Muscle of arm (tissue), 12 donors: ENCODE data around the gene TACR2. TPM values are rescaled to one million over a fixed set of nuclear protein-coding genes. Genes with fewer than 3 reads are reported as not detected.
A peak's percentile ranks its signal among the peaks of the same experiment; 100 is the strongest.
"Not testable (repeated sequence)": the region's sequence is repeated elsewhere in the genome, so short reads cannot be mapped to it uniquely, and the experiment has no call there.

Experiments used
- DNase-seq: peaks from one replicate; pipeline ENCODE4 v3.0.0-alpha.2; 2013
- polyA plus RNA-seq, 12 donors: library from polyadenylated mRNA; unstranded; fragments of 120-200 nt; gene quantifications; one replicate each; pipeline ENCODE4 v1.2.1, GENCODE V29; 2013; ENCODE audit not compliant: insufficient read length in 12 of 12

The TACR2 gene
- polyA plus RNA-seq, 12 donors = 0.24 to 0.74 (median 0.54) TPM; not detected in 2

DNA sequence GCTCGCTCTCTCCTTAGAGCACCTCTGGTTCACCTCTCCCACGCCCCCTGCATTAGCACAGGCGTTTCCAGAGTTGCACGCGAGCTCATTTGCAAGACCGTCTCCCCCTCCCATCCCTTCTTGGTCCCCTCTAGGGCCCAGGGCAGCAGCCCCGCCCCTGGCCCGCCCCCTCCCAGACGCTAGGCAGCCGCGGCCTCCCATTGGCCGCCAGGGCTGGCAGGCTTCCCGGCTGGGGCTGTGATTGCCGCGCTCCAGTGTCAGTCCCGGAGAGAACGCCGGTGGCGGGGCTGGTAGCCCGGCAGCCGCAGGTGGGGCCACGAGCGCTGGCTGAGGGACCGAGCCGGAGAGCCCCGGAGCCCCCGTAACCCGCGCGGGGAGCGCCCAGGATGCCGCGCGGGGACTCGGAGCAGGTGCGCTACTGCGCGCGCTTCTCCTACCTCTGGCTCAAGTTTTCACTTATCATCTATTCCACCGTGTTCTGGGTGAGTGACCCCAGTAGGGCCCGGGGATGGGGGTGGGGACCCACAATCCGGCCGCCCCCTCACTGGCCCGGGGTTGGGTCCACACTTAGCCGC lies 34.6 kb upstream of the TACR2 start, which contains the start of gene TSPAN15:
Gene TSPAN15, plus strand, starts transcription at position 257 of the 575 bp plus-strand sequence. Its CDS starts 130 bp downstream, at position 387.
- peak; percentile 85 for DNase-seq

DNA sequence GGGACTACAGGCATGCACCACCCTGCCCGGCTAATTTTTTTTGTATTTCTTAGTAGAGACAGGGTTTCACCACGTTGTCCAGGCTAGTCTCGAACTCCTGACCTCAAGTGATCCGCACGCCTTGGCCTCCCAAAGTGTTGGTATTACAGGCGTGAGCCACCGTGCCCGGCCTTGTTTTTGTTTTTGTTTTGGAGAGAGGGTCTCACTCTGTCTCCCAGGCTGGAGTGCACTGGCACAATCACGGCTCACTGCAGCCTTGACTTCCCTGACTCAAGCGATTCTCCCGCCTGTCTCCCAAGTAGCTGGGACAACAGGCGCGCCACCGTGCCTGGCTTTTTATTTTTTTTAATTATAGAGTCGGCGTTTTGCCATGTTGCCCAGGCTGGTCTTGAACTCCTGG lies 33.7 kb upstream of the TACR2 start:
- DNase-seq = not testable (repeated sequence)

DNA sequence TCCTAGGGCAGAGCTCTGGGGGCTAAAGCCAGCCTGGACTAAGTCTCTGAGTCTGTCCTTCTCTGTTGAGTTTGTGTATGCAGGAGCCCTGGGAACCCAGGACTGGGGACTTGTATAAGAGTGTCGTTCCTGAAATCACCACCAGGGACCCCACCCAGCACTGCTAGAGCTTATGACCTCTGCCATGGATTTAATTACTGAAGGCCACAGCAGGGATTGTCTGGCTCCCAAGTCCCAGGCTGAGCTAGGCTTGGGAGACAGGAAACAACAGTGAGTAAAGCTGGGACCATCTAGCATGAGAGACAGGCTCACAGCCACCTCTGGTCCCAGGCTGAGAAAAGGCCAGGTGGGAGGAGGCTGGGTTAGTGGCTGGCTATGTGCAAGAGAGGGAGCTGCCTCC lies 33.1 kb upstream of the TACR2 start:
- no peak for DNase-seq

- no peak for DNase-seq
These were observed 30.0 kb upstream of the TACR2 start for GRCh38 chr10:69446650-69447151.

GRCh38 chr10:69446229-69446628 lies 29.5 kb upstream of the TACR2 start:
- no peak for DNase-seq

DNA sequence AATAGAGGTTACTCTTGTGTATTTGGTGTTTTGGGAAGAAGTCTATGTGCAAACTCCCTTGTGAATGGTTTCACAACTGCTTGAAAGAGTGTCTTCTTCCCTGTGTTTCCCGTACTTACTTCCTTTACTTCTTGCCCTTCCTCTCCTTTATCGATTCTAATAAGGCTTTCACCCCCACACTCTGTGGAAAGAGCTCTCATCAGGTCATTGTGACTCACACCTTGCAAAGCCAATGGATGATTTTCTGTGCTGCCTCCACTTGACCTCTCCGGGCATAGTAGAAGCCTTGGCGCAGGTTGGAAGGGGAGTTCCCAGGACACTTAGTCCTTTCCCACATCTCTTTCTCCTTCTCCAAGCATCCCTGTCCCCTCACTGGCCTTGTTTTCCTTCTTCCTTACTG lies 28.3 kb upstream of the TACR2 start:
- DNase-seq = no peak

GRCh38 chr10:69443354-69443753 lies 26.6 kb upstream of the TACR2 start:
- DNase-seq = no peak

DNA sequence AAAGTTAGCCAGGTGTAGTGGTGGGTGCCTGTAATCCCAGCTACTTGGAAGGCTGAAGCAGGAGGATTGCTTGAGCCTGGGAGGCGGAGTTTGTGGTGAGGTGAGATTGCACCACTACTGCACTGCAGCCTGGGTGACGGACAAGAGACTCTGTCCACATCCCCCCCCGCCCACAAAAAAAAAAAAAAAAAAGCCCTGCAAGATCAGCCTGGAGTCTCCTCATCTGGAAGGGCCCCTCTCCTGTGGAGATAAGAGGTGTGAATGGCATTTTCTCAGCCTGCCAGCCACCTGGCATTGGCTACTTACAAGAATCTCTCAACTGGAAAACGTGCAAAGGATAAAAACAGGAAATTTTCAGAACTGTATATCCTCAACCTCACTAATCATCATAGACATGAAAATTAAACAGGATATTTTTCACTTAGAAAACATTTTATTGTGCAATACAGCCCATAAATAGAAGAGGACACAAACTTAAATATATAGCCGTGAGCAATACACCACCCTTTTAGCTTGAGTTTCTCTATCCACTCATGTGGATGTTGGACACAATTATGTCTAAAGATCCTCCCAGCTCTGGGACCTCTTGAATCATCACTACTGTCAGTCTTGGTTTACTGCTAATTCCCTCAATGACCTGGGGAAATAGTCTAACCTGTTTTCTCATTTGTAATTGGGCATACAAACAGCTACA lies 23.2 kb upstream of the TACR2 start:
- DNase-seq = no peak

DNA sequence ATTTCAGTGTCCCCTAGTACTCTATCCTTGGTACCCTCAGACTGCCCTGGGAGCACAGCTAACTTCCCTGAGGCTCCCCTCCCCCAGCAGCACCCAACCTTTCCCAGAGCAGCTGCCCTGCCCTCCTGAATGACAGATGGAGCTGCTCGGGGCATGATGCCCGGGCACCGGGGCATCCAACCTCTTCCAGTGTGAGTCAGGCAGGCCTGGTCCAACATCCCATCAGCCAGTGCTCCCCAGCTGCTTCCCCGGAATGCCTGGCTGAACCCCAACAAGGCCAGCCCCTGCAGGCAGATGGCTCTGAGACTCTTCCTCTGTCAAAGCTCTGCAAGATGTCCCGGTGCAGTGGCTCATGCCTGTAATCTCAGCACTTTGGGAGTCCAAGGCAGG lies 22.6 kb upstream of the TACR2 start:
- DNase-seq = peak; percentile 45

- DNase-seq = no peak
These were observed 22.0 kb upstream of the TACR2 start for GRCh38 chr10:69438536-69439349.

- no peak for DNase-seq
These were observed 20.9 kb upstream of the TACR2 start for GRCh38 chr10:69437321-69438259.

- DNase-seq = no peak
These were observed 19.3 kb upstream of the TACR2 start for GRCh38 chr10:69435966-69436520.

DNA sequence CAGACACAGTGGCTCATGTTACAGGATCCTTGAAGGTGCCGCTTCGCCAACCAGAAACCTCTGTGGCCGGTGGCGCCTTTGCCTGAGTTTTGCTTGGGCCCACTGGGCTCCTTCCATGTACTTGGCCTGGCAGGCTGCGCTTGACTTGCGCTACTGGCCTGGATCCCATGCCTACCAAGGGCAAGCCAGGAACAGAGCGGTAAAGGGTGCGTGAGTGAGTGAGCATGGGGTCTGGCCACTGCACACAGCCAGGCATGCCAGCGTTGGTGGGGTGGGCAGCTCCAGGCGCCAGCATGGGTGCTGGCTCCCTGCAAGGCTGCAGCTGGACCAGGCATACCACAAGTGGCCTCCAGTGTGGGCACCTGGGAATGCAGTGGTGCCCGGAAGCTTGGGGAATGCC lies 18.2 kb upstream of the TACR2 start:
- no peak for DNase-seq

GRCh38 chr10:69434169-69434568 lies 17.5 kb upstream of the TACR2 start:
- DNase-seq = no peak

GRCh38 chr10:69428165-69428564 lies 11.4 kb upstream of the TACR2 start:
- DNase-seq = no peak

DNA sequence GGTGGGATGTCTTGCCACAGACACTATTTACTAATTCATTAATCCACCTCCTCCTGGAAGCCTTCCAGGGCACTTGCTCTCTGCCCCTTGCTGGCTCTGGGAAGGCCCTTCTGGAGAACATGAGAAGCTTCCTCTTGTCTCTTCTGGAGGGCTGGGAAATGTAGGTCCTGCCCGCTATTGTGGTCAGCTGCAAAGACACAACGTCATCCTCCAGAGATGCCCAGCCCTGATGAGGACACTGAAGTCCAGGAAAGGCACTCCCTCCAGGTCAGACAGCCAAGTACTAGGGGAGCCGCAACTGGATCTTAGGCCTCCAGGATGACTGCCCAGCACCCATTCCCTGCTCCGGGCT lies 9.6 kb upstream of the TACR2 start:
- DNase-seq = no peak

GRCh38 chr10:69425511-69426298 lies 9.0 kb upstream of the TACR2 start:
- no peak for DNase-seq

DNA sequence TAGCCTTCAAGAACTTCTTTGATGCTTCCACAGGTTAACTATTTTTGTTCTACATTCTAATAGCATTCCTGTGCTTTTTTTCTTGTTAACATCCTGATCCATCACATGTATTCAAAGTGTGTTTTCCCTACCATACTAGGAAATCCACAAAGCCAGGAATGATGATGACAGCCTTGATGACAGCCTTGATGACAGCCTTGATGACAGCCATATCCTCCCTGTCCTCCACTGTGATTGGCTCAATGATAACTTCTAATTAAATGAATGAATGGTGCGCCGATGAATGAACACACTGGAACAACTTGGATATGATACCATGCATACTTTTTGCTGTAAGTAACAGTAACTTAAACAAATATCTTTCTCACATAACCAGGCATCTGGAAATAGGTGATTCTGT lies 8.3 kb upstream of the TACR2 start:
- no peak for DNase-seq

DNA sequence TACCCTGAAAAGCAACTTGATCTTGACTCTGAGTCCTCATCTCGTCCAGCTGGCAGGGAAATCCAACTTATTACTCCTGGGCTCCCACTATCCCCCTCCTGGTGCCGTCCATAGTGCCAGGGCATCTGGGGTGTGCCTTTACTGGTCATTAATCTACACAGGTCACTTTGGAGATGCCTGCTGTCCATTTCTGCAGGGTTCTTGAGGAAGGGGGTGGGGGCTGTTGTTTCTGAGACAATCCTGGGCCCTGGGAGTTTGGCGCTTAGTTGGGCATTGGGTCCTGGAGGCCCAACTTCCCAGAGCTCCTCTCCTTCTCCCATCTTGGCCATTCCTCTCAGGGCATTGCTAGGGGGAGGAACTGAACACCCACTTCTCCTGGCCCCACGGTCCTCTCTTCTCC lies 6.0 kb upstream of the TACR2 start:
- no peak for DNase-seq

- no peak for DNase-seq
These were observed 5.0 kb upstream of the TACR2 start for GRCh38 chr10:69421611-69422308.
